Measurements from ENCODE around the gene VPS37D. TPM values are rescaled to one million over a fixed set of nuclear protein-coding genes. Genes with fewer than 3 reads are reported as not detected.

Gene VPS37D
- total RNA-seq, 1 experiment from 2014 or later, result 5.7 TPM

GRCh38 chr7:73683056-73683787 is 15.6 kb downstream of the VPS37D start, which contains the start of the genes BUD23 and DNAJC30 (continued):
- TF ChIP-seq HMGXB4 (CRISPR knock-in tag; IDR thresholded peaks at IDR 0.05) (peak; percentile 61; the same call in 1 of the 2 replicates), ATF3 (CRISPR knock-in tag; conservative IDR thresholded peaks at IDR 0.05) (no peak), ZNF423 (CRISPR knock-in tag; IDR thresholded peaks at IDR 0.05) (0 out of 2 replicates have a peak, but pooled peaks have one; percentile 11), PRDM15 (CRISPR knock-in tag; IDR thresholded peaks at IDR 0.05) (no peak), E2F4 (CRISPR knock-in tag; IDR thresholded peaks at IDR 0.05; ENCODE audit: borderline replicate concordance, low read depth) (no peak), NR3C1 (CRISPR knock-in tag; conservative IDR thresholded peaks at IDR 0.05; ENCODE audit: low read depth) (no peak), TCF7 (CRISPR knock-in tag; IDR thresholded peaks at IDR 0.05; ENCODE audit: low read depth) (no peak), MYBL2 (CRISPR knock-in tag; IDR thresholded peaks at IDR 0.05) (0 out of 2 replicates have a peak, but pooled peaks have one; percentile 11), RELA (CRISPR knock-in tag; IDR thresholded peaks at IDR 0.05; ENCODE audit: borderline replicate concordance) (peak; percentile 11; the same call in 1 of the 2 replicates), ZNF232 (CRISPR knock-in tag; IDR thresholded peaks at IDR 0.05) (no peak), TEAD4 (CRISPR knock-in tag; IDR thresholded peaks at IDR 0.05) (no peak; the same call in 1 of the 2 replicates), ARID4B (CRISPR knock-in tag; IDR thresholded peaks at IDR 0.05; ENCODE audit: borderline replicate concordance) (peak; percentile 66; the same call in 1 of the 2 replicates), ETV6 (CRISPR knock-in tag; IDR thresholded peaks at IDR 0.05) (0 out of 2 replicates have a peak, but pooled peaks have one; percentile 29), USF1 (CRISPR knock-in tag; IDR thresholded peaks at IDR 0.05) (peak; percentile 15; the same call in 1 of the 2 replicates), FOXP1 (CRISPR knock-in tag; IDR thresholded peaks at IDR 0.05; ENCODE audit: borderline replicate concordance) (peak; percentile 71), TP53 (CRISPR knock-in tag; IDR thresholded peaks at IDR 0.05) (no peak), CREM (CRISPR knock-in tag; IDR thresholded peaks at IDR 0.05) (peak; percentile 94), KAT7 (CRISPR knock-in tag; IDR thresholded peaks at IDR 0.05; ENCODE audit: borderline replicate concordance) (0 out of 2 replicates have a peak, but pooled peaks have one; percentile 33), EMX1 (CRISPR knock-in tag; IDR thresholded peaks at IDR 0.05) (no peak)

All from WTC11 (cell line).